ENCODE data around the gene POLR3C. TPM values are rescaled to one million over a fixed set of nuclear protein-coding genes. Genes with fewer than 3 reads are reported as not detected.

Gene POLR3C
- total and polyA plus RNA-seq, 2 of the 13 experiments (the other 11 are each of a cell fraction or from before 2014, with no cell fraction given) = 15.5 to 24.3 TPM

GRCh38 chr1:145785547-145785946, 38.5 kb upstream of the POLR3C start:
- DNase-seq (ENCODE audit: low spot score) = no peak
- no peak for FAIRE-seq
- H3K9me3 ChIP-seq (ENCODE audit: low read length) = no peaks in the 10 kb centered on the region
- in situ Hi-C loops (cut with HindIII; ENCODE audit: extremely low pct_ligation_motif_present, low pct_unique_long_range_greater_than_20kb) (no loop called here), intact Hi-C loops (cut with micrococcal nuclease; ENCODE audit: unreplicated experiment) (no loop called here)
- no peak overlapping the region for H3K4me2 ChIP-seq (ENCODE audit: low read depth, low read length)
- no peaks in the 10 kb centered on the region for H3K79me2 ChIP-seq (ENCODE audit: insufficient read depth, low read length)
- CTCF ChIA-PET (ENCODE audit: low intra/inter-chr PET ratio, low total read pairs) = no interaction called here
- POLR2A ChIA-PET = interaction anchor here (1.1 kb wide), 1 partner anchor 39 kb away, joined by 3 read pairs; the partner anchor contains the start of genes POLR3C and RNF115
- H3K4me1 ChIP-seq (ENCODE audit: insufficient read depth, low read length) = peaks cover 12% of the 10 kb centered on the region
- BruUV-seq (replicated peaks) = no TSS peak
- no peak overlapping the region for H3K9ac ChIP-seq (ENCODE audit: insufficient read depth, low read depth, low read length)
- no peak overlapping the region for H3K27ac ChIP-seq (ENCODE audit: extremely low read length, insufficient read depth, low read length)
- no peaks in the 10 kb centered on the region; a peak in 1 of 5 replicates for H3K27me3 ChIP-seq (ENCODE audit: control insufficient read depth in 1 of 2, insufficient read depth in 2 of 2, low read length in 2 of 2)
- peaks cover 5 to 6% of the 10 kb centered on the region in 2 experiments; a peak in 4 of 5 replicates for H3K36me3 ChIP-seq (replicated peaks in 1 of 2; ENCODE audit: control insufficient read depth in 1 of 2, insufficient read depth in 2 of 2, low read length in 2 of 2)
- 66% methylated on average over 1 of the region's 1 CpG for WGBS (ENCODE audit: low lambda C conversion rate)
- no peak for TF ChIP-seq ZNF83 (CRISPR knock-in tag; IDR thresholded peaks at IDR 0.05; ENCODE audit: borderline replicate concordance)
- no peak for TF ChIP-seq ATF6 (CRISPR knock-in tag; conservative IDR thresholded peaks at IDR 0.05)
- no peak for TF ChIP-seq FOXA1 (IDR thresholded peaks at IDR 0.05)
- TF ChIP-seq FOXA1 (CRISPR knock-in tag; IDR thresholded peaks at IDR 0.05) = no peak
- no peak for TF ChIP-seq ZNF543 (CRISPR knock-in tag; IDR thresholded peaks at IDR 0.05)
- TF ChIP-seq ZNF713 (CRISPR knock-in tag; IDR thresholded peaks at IDR 0.05) = no peak
- no peak for TF ChIP-seq PATZ1 (CRISPR knock-in tag; IDR thresholded peaks at IDR 0.05)
- TF ChIP-seq GATAD1 (CRISPR knock-in tag; IDR thresholded peaks at IDR 0.05) = no peak
- H3K4me3 ChIP-seq (replicated peaks in 1 of 3; ENCODE audit: insufficient read depth in 1 of 3, low read depth in 2 of 3, low read length in 3 of 3) = no peak overlapping the region
- no peak for ATAC-seq
- H2AFZ ChIP-seq (ENCODE audit: low read length) = no peak overlapping the region
- H4K20me1 ChIP-seq (ENCODE audit: insufficient read depth, low read length) = no peaks in the 10 kb centered on the region
